HG02588 (cell line): ENCODE measurements around the gene GCK.

Source experiments
- ATAC-seq: cut with Tn5 transposase; IDR thresholded peaks from one replicate; pipeline ENCODE4 v1.9.1; 2021; ENCODE audit warnings: mild to moderate bottlenecking, moderate library complexity; ENCODE audit not compliant: unreplicated experiment

Gene GCK

GRCh38 chr7:44189286-44189992, at the start of gene GCK:
Gene GCK, minus strand, starts transcription at chr7:44189439. Its CDS starts 486 bp downstream, at chr7:44188953.
- no peak for ATAC-seq

DNA sequence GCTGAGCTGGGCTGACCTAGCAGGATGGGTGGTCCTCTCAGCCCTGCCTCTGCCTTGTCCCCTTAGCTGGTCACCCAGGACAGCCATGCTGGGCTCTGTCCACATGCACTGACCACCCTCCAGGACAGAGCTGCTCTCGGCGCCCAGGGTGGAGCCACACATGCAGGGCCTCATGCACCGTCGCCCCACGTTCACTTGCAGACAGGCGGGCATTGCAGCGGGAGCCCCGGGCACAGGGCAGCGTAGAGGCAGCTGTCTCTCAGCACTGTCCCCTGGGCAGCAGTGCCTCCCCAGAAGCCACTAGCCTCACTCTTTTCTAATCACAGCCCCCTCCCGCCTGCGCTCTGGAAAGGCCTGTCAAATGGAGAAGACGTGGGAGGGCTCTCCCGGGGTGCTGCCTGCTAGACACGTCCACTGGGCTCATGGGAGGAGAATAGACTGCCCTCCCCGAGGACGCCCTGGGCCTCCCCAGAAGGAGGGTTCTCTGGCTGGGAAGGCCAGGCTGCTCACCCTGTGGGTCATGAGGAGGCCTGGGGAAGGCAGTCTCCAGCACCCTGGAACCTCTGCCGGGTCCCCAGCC, 49.0 kb upstream of the GCK start:
- ATAC-seq = no peak

DNA sequence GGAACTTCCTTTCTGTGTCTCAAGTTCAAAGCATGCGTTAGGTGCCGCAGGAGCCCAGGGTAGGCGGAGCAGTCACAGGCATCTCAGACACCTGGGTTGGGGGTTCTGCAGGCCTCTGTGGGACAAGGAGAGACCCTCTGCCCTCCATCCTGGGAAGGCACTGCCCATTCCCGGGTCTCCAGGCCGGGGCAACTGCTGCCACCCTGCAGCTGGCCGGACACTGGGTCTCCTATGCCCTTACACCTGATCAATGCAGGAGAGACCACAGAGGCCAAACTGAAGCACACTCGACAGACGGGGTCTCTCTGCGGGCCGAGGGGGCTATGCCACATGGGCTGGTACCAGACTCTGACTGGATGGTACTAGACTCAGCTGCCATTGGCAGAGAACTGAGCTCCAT, 48.5 kb upstream of the GCK start:
- no peak for ATAC-seq

DNA sequence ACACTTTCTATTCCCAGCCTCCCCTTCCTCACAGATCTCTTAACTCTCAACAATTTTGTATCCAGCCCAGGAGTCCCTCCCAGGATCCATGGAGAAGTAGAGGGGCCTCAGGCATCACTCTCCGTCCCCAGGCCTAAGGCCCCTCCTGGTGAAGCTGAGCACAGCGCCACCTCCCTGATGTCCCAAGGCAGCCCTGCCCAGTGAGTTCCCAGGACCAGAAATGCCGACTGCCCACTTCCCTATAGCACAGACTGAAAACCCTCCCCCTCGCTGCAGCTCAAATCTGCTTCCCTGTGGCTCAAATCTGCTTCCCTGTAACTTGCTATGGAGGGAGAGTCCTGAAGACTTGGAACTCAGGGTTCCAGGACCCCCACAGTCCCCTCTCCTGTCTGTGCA, 47.1 kb upstream of the GCK start:
- ATAC-seq = no peak

DNA sequence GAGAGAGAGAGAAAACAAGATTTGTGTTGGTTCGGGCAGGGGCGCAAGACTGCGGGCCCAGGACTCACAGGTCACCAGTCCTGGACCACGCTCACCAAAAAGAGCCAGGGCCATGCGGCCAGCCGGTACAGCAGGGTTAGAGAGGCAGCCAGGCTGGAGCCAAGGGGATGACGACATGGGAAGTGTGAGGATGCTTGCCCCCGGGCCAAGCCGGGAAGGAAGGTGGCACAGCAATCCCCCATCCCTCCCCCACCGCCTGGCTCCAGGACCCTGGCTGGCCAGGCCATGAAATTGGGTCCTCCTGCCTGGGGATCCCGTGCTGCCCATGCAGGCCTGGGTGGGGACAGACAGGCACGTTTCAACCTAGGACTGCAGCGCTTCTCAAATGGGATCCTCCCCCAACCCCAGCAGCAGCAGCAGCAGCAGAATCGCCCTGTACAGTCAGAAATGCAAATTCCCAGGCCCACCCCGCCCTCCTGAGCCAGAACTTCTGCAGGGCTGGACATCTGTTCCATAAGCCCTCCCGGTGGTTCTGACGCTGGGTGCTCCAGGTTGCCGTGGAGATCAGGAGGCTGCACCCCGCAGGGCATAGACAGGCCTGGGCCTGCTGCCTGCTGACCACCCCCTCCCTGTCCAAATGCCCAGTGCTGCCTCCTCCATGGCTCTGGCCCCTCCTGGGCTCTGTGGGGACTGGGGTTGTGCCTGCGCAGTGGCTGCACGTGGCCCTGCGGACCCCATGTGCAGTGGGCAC, 46.5 kb upstream of the GCK start:
- ATAC-seq = no peak

DNA sequence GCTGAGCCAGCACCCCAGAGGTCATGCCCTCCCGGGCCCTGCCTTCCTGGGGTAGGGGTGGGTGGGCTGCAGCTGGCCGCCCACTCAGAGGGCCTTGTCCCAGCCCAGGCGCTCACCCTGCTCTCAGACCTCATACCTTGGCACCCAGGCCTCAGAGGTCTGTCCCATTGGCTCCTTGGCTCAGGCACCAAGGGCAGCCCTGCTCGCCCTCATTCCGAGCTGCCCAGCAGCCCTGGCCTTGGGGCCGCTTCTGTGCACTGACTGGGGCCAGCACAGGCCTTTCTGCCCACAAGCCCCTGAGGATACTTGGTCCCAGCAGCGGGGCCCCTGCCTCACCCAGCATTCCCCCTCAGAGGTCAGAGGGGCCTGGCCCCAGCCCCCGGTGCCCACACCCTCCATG, 45.8 kb upstream of the GCK start:
- no peak for ATAC-seq

- no peak for ATAC-seq
Observed at GRCh38 chr7:44232901-44233715, 43.9 kb upstream of the GCK start.

- ATAC-seq = no peak
Observed at GRCh38 chr7:44232396-44232795, 43.2 kb upstream of the GCK start.

DNA sequence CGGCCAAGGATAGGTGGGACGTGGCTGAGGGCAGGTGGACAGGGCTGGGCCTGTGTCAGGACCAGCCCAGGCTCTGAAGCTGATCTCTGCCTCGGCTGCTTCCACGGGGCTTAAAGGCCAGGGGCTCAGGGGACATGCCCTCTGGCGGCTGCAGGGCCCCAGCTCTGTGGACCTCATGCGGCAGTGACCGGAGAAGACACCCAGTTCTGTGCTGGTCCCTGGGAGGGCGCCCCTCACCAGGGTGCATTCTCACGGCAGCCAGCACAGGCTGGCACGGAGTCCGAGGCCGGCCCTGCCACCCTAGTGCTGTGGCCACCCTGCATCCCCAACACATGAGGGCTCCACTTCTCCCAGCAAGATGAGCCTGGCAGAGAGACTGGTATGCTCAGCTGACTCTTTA, 41.8 kb upstream of the GCK start:
- ATAC-seq = no peak

- ATAC-seq = no peak
Observed at GRCh38 chr7:44230286-44230685, 41.0 kb upstream of the GCK start.

GRCh38 chr7:44229546-44230105, 40.4 kb upstream of the GCK start:
- no peak for ATAC-seq

DNA sequence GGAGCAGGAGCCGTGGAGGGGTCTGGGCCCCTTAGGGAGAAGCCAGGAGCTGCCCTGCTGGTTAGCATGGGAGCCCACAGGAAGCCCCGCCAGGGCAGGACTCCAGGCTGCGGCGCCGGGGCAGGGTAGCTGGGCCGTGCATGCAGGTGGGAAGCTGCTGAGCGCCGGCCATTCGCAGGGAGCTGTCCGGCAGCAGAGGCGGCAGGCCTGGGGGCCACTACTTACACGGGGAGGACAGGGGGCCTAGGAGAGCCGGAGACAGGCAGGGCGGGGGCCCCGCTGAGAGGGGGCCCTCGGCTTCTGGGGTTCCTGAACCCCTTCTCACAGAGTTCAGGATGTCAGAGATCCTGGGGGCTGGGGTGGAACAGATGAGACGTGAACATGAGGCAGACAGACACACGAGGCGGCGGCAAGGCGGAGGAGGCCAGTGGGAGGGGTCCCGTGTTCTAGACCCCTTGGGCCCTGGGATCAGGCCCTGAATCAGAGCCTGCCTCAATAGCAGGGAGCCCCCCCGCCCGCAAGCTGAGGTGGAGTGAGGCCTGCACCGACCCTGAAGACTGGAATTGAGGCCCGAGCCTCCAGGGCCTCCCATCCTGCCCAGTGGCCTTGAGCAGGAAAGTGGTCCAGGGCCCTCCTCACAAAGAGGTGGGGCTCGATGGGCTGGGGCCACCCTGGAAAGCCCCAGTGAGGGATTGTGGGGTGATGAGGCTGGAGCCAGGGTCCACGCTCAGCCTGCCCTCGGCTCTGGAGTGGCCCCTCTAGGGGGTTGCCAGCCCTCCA, 39.5 kb upstream of the GCK start:
- ATAC-seq = no peak

DNA sequence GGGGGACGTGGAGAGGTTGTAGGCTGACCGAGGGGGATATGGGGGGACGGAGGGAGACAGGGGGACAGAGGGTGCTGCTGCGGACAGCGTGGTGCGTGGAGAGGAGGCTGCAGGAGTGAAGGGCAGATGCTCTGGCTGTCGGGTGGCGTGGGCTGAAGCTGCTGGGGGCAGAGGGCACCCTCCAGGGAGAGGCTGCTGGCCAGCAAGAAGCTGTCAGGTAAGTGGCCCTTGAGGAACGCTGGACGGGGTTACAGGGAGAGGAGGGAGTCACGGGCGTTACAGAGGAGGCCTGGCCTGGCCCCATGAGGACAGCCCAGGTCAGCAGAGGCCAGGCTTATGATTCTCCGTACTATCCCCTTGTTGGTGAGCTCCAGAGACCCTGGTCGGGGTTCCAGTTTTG, 38.7 kb upstream of the GCK start:
- ATAC-seq = no peak

DNA sequence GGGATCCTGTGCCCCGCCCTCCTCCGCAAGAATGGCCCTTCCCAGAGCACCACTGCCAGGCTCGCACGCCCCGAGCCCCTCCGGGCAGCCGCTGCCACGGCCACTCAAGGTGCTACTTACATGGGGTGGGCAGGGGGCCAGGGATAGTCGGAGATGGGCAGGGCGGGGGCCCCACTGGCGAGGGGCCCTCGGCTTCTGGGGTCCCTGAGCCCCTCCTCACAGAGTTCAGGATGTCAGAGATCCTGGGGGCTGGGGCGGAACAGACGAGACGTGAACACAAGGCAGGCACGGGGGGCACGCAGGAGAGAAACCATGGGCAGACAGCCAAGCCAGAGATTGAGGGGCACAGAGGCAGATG, 37.1 kb upstream of the GCK start:
- no peak for ATAC-seq

DNA sequence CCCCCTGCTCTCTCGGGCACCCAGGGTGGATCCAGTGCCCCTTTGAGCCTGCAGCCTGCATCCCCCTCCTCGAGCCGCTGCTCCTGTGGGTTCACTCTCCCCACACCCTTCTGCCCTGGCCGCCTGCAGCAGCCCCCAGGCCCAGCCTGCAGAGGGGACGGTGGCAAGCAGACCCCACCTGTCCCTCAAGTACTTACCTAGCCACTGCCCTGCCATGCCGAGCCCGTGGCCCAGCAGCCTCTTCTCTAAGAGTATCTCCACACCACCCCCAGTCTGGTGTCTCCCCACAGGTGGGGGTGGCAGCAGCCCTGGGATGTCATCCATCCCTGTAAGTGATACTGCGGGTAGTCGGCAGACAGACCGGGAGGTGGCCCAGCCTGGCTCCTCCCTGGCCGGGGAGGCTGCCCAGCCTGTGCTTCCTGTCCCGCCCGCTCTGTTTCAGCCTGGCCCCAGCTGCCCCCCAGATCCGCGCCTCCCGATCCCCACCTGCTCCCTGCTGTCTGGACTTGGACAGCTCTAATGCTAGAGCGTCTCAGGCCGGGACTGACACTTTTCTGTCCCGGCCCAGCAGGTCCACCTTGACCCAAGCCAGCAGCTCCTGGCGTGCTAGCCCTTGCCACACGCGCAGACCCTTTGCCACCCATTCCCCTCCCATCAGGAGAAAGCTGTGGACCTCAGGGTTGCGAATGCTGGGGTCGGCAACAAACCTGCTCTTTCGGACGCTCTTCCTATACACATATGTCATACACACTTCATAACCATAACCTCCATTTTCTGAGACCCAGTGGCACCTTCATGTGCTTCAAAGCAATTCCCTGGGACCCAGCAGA, 36.5 kb upstream of the GCK start:
- ATAC-seq = no peak

GRCh38 chr7:44224974-44225565, 35.8 kb upstream of the GCK start:
- no peak for ATAC-seq

GRCh38 chr7:44224080-44224973, 35.1 kb upstream of the GCK start:
- no peak for ATAC-seq
